Stimulated activated CD4-positive, alpha-beta T cell treated with anti-CD3 and anti-CD28 coated beads, Interleukin-1b, Interleukin-23, amount 100 ng/mL, for 1 hour (primary cell): ENCODE measurements around the gene SCCPDH.
"Not testable (repeated sequence)": the region's sequence is repeated elsewhere in the genome, so short reads cannot be mapped to it uniquely, and the experiment has no call there.

ENCODE experiments used
- DNase-seq, 2 donors: peaks; one replicate each; pipeline ENCODE4 v3.0.0-alpha.2; 2020; ENCODE audit warnings: low read depth in 2 of 2

Gene SCCPDH

DNA sequence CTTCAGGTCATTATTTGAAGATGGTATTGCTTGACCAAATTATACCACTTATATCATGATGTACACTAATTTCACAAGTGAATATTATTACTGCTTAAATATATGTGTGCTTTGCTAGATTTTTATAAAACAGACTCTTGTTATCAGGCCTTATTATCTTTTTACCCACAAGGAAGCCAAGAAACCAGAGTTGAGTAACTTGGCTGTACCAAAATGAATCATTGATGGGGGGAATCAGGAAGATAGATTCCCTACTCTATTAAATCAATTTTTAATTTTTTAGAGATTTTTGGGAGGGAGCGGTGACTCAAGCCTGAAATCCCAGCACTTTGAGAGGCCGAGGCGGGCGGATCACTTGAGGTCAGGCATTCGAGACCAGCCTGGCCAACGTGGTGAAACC, 16.0 kb upstream of the SCCPDH start:
- DNase-seq = no peak

DNA sequence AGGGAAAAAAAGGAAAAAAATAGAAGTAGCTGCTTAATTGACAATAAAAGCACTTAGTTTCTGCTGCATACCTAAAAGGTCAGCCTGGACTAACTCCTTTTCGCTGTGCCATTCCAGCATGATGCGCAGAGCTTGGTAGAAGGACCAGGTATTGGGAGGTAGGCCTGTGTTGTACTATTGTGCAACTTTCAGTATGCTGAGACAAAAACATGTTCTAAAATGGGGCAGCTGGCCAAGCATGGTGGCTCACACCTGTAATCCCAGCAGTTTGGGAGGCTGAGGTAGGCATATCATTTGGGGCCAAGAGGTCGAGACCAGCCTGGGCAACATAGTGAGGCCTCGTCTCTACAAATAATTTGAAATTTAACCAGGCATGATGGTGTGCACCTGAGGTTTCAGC, 15.0 kb upstream of the SCCPDH start:
- no peak for DNase-seq

DNA sequence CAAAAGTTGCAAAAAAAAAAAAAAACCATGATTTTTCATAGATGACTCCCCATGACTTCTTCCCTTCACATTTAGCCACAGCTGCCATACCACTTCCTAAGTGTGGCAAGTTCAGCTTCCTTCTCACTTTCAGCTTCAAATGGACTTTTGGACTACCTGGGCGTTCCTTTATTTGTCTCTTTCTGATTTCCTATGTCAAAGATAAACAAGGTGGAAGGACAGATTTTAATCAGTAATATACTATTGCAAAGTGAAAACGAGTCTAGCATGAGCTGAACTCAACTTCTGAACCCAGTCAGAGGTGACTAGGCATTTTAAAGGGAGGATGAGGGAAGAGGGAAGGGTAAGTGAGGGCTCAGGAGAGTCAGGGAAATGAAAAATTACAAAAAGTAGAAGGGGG, 14.4 kb upstream of the SCCPDH start:
- DNase-seq = no peak

DNA sequence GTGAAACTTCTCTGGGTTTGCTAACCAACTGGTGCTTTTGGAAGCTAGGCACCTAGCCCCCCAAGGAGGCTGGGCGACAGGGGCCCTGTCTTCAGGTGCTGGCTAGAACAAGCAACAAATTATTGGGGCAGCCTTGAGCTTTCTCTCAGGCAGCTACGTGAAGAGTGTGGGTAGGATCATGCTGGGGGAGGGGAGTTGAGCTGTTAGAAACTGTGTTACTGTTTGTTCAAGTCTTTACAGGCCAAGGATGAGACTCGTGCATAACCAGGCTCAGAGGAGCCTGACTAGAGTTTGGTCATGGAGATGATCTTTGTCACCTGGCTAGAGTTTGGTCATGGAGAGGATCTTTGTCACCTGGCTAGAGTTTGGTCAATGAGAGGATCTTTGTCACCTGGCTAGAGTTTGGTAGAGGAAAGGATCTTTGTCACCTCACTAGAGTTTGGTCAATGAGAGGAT, 12.6 kb upstream of the SCCPDH start:
- no peak for DNase-seq

DNA sequence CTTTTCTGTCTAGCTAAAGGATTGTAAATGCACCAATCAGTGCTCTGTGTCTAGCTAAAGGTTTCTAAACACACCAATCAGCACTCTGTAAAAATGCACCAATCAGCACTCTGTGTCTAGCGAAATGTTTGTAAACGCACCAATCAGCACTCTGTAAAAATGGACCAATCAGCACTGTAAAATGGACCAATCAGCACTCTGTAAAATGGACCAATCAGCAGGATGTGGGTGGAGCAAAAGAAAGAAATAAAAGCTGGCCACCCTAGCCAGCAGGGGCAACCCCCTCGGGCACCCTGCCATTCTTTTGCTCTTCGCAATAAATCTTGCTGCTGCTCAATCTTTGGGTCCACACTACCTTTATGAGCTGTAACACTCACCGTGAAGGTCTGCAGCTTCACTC, 11.8 kb upstream of the SCCPDH start:
- DNase-seq = not testable (repeated sequence)

DNA sequence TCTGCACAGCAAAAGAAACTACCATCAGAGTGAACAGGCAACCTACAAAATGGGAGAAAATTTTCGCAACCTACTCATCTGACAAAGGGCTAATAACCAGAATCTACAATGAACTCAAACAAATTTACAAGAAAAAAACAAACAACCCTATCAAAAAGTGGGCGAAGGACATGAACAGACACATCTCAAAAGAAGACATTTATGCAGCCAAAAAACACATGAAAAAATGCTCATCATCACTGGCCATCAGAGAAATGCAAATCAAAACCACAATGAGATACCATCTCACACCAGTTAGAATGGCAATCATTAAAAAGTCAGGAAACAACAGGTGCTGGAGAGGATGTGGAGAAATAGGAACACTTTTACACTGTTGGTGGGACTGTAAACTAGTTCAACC, 4.8 kb upstream of the SCCPDH start:
- DNase-seq = not testable (repeated sequence)

DNA sequence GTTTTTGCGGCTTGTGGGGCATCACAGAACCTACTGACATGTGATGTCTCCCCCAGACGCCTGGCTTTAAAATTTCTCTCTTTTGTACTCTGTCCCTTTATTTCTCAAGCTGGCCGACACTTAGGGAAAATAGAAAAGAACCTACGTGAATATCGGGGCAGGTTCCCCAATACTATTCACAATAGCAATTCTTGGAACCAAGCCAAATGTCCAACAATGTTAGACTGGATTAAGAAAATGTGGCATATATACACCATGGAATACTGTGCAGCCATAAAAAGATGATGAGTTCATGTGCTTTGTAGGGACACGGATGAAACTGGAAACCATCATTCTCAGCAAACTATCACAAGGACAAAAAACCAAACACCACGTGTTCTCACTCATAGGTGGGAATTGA, 3.4 kb upstream of the SCCPDH start:
- DNase-seq = not testable (repeated sequence)

DNA sequence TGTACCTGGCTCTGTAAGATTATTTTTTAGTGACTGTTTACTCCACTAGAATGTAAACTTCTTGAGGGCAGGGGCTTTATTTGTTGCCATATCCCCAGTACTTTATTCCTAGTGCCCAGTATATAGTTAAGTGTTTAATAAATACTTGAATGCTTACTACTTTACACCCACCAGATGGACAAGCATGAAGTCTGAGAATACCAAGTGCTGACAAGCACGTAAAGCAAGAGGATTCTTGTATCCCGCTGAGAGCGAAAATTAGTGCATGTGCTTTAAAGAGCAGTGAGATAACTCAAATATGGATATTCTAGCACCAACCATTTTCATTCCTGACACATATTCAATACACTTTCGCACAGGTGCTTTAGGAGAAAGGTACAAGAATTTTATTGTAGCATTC, 1.5 kb upstream of the SCCPDH start:
- no peak for DNase-seq

- DNase-seq = no peak
Observed at GRCh38 chr1:246724731-246725095, 504 bp downstream of the SCCPDH start.

- no peak for DNase-seq
Observed at GRCh38 chr1:246725191-246725590, 982 bp downstream of the SCCPDH start.

GRCh38 chr1:246726255-246726679, 2.1 kb downstream of the SCCPDH start:
- DNase-seq = no peak

- no peak for DNase-seq
Observed at GRCh38 chr1:246726881-246727280, 2.7 kb downstream of the SCCPDH start.

GRCh38 chr1:246727594-246727993, 3.4 kb downstream of the SCCPDH start:
- DNase-seq = no peak

GRCh38 chr1:246728311-246728710, 4.1 kb downstream of the SCCPDH start:
- no peak for DNase-seq

DNA sequence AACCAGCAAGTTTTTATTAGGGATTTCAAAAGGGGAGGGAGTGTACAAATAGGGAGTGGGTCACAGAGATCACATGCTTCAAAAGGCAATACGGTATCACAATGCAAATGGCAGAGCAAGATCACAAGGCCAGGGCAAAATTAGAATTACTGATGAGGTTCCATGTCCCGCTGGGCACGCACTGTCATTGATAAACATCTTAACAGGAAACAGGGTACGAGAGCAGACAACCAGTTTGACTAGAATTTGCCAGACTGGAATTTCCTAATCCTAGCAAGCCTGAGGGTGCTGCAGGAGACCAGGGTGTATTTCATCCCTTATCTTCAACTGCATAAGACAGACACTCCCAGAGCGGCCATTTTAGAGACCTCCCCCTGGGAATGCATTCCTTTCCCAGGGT, 4.8 kb downstream of the SCCPDH start:
- not testable (repeated sequence) for DNase-seq

GRCh38 chr1:246730839-246731238, 6.6 kb downstream of the SCCPDH start:
- no peak for DNase-seq

DNA sequence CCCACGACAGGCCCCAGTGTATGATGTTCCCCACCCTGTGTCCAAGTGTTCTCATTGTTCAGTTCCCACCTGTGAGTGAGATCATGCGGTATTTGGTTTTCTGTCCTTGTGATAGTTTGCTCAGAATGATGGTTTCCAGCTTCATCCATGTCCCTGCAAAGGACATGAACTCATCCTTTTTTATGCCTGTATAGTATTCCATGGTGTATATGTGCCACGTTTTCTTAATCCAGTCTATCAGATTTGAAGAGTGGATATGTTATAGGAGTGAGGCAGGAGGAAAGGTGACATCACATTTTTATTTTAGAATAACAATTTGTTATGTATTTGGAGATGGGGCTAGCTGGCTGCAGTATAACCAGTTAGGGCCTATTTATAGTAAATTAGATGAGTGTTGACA, 7.7 kb downstream of the SCCPDH start:
- DNase-seq = not testable (repeated sequence)

- DNase-seq = no peak
Observed at GRCh38 chr1:246733704-246734103, 9.5 kb downstream of the SCCPDH start.

DNA sequence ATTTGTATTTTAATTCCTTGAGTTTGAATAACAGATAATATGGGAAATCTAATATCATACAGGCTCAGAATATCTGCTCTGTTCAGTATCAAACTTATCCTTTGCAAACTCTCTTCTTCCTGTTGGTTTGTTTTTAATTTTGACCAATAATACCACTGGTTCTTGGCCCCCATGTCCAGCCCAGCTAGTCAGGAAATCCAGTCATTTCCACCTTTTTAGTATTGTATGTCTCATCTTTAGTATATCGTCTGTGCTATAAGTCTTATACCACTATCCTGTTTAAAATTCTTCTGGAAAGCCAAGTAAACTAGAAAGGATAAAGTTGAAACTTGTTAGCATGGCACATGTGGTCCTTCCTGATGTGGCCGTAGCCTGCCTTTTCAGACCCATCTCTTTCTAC, 10.7 kb downstream of the SCCPDH start:
- DNase-seq = no peak

GRCh38 chr1:246735735-246736134, 11.5 kb downstream of the SCCPDH start:
- DNase-seq = no peak

- no peak for DNase-seq
Observed at GRCh38 chr1:246742396-246742795, 18.2 kb downstream of the SCCPDH start.

DNA sequence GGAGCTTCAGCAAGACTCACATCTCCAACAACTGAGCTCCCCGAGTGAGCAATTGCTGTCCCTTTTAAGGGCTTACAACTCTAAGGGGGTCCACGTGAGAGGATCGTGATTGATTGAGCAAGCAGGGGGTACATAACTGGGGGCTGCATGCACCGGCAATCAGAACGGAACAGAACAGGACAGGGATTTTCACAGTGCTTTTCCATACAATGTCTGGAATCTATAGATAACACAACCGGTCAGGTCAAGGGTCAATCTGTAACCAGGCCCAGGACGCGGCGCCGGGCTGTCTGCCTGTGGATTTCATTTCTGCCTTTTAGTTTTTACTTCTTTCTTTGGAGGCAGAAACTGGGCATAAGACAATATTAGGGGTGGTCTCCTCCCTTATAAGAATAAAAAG, 21.9 kb downstream of the SCCPDH start:
- DNase-seq = not testable (repeated sequence)

DNA sequence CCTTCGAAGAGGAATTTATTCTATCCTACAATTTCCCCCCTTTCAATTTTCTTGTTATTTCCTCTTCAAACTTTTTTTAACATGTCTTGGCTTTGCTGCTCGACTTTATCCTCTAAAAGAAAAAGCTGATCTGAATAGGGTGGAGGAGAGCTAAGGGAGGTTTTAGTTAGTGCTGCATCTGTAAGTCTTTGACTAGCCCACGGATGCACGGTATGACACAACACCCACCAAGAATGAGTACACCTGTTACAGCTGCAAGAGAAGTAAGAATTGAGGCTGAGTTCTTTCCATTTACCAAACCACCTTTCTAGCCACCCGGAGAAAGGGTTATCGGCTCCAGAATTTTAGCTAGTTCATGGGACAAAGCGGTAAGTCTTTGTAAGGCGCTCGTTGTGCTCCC, 23.8 kb downstream of the SCCPDH start:
- no peak for DNase-seq

GRCh38 chr1:246748867-246749266, 24.7 kb downstream of the SCCPDH start:
- no peak for DNase-seq

DNA sequence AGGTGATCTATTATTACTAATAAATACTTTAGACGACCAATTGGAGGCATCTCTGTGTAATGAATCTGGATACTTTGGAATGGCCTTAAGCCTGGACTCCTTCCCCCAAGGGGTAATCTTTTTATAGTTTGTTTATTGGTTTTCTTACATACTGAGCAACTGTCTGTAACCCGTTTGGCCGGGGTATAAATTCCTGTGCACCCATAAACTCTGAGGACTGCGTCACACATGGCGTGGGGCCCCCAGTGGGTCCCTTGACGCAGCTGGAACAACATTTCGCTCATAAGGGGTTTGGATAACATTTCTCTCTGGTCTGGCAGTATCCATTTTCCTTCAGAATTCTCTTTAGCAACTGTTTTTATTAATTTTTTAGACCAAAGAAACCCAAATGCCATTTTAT, 26.5 kb downstream of the SCCPDH start:
- no peak for DNase-seq
